GM21786 (cell line): ENCODE measurements around the gene LGALS8.
"Not testable (repeated sequence)": the region's sequence is repeated elsewhere in the genome, so short reads cannot be mapped to it uniquely, and the experiment has no call there.

Experiments used
- ATAC-seq: cut with Tn5 transposase; IDR thresholded peaks from one replicate; pipeline ENCODE4 v1.9.1; 2021; ENCODE audit not compliant: unreplicated experiment

Gene LGALS8

DNA sequence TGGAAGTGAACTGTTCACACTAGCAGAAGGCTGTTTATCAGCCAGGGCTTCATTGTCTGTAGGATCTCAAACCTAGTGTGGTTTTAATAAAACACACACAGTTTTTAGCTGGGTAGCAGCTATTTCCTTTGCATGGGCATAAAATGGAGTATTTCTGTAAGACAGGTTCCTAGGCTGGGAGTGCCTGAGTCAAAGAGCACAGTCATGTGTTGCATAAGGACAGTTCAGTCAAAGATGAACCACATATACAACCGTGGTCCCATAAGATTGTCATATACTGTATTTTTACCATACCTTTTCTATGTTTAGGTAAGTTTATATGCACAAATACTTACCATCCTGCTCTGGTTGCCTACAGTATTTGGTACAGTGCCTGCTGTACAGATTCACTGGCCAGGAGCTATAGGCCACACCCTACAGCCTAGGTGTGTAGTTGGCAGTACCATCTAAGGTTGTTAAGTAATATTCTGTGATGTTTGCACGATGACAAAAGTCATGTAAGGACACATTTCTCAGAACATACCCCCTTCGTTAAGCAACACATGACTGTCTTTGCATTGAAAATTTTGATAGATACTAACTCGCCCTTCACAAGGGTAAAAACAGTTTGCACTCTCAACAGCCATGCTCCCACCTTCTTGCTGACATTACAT lies 17.2 kb downstream of the LGALS8 start:
- ATAC-seq = no peak

DNA sequence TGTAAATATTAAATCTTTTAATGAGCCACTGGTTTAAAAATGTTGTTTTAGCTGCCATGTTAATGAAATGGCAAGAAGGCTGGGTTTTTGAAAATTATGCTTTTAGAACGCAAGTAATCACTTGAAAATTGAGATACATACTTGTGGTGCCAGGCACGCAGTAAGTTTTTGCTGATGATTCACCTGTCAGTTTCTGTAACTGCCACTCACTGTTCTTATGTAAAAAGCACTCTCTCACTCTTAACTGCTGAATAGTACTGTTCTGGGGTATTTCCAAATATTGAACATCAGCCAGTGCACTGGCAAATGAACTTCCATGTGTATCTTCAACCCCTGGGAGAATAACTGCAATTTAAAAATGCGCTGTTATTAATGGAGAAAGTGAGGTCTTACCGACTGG lies 17.9 kb downstream of the LGALS8 start:
- ATAC-seq = no peak

DNA sequence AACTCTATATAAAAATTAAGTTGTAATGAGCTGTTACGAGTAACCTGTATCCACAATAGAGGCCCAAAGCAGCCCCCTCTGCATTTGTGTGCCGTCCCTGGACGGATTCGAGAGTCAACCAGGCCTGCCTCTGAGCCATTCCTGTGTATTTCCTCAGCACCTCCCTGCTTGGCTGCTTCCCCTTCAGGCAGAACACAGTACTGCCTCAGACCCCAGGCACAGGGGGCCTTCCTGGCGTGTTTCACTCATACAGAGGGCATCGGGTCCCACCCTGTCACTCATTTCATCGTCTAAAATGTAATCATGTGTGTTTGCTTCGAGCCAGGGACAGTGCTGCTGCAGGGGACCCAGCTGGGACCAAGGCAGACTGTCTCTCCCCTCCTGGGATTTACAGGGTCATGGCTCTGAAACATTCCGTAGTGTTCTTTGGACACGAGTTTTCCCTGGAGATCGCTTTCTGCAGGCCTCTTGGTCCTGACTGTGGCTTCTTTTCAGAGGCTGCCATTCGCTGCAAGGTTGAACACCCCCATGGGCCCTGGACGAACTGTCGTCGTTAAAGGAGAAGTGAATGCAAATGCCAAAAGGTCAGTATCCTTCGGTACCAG lies 19.4 kb downstream of the LGALS8 start:
- no peak for ATAC-seq

DNA sequence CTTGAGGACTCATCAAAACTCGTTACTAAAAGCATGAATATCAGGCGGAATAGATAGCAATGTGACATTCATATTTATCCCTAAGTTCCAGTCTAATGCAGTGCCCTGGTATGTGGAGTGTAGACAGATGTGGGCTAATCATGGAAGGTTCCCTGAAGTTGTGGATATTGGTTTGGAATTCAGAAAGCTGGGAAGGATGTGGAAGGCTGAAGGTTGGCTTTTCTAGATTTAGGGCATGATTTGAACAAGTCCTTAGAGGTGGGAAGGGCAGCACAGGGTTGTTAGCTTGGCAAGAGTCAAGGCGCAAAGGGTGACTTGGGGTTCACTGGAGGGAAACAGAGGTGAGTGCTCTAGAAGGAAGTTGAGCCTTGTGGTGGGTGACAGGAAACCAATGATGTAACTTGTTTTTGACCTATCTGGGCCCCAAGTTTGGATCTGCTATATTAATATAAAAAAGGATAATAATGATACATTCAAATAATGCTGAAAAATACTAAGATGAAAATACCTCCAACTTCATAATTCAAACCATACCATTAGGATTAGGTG lies 21.9 kb downstream of the LGALS8 start:
- no peak for ATAC-seq

DNA sequence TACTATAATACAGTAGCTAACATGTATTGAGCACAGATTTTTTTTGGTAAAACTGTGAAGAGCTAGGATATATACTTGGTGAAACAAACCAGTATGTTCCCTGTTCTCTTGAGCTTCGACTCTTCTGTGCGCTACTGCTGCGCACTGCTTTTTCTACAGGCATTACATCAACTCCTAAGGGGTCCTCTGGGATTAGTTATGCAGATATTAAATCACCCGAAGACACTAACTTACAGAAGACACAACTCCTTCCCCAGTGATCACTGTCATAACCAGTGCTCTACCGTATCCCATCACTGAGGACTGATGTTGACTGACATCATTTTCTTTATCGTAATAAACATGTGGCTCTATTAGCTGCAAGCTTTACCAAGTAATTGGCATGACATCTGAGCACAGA lies 24.7 kb downstream of the LGALS8 start:
- no peak for ATAC-seq

DNA sequence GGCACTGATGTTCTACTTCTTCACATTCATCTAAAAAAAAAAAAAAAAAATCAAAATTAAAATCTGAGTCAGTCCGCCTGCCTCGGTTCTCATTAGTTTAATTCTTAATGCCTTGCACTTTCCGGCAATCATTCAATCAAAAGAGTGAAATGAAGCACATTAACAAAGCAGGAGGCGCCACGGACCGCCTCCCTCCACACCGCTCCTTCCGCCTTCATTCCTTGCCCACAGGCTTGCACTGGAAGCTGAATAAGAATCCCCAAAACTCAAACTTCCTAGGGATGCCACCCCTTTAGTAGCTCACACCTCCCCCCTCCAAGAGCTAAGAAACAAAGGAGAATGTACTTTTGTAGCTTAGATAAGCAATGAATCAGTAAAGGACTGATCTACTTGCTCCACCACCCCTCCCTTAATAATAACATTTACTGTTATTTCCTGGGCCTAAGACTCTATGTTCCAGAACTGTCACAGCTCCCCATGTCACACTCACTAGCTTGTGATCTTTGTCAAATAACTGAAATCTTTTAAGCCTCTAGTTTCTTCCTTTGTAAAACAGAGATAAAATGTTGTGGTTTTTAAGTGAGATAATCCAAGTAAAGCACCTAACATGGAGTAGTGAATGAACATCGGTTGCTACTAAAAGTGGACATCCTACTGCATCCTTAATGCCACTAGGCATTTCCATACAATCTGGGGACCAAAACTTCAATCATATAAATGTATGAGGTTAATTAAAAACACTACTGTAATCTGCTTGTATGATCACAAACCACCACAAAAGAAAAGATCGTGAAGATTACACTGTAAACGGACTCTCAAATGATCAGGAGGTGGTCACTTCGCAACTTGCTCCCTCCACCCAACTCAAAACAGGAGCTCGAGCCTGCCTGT lies 27.4 kb downstream of the LGALS8 start:
- ATAC-seq = no peak

DNA sequence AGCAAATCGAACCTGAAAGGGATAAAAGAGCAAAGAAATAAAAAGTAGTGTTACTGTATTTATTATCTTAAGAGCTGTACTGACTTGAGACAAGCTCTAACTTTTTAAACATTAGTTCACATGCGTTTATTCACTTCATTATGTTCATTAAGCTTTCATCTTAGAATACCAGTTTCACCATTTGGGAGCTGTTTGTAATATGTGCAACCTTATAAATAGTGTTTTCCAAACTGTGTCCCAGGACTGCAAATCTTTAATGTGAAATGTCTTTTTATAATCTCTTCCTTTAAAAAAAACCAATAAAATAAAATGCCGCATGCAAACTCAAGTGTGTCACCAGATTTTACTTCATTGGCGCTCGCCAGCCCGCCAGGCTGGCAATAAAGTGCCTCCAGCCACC lies 28.3 kb downstream of the LGALS8 start:
- ATAC-seq = no peak

DNA sequence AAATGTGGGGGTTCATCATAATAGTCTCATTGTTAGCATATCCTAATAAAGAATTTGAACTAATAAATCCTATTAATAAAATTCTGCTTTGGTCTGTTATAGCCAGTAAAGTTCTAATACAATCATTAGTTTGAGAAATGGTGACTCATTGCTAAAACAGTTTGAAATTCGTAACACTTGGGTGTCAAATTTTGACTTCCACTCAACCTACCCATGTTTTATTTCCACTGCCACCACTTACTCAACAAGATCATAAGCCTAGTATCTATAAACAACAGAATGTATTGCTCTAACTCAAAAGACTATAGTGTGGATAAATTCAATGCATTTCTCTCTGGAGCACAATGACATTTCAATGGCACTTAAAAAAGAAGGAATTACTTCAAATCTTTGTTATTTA lies 29.1 kb downstream of the LGALS8 start:
- no peak for ATAC-seq

DNA sequence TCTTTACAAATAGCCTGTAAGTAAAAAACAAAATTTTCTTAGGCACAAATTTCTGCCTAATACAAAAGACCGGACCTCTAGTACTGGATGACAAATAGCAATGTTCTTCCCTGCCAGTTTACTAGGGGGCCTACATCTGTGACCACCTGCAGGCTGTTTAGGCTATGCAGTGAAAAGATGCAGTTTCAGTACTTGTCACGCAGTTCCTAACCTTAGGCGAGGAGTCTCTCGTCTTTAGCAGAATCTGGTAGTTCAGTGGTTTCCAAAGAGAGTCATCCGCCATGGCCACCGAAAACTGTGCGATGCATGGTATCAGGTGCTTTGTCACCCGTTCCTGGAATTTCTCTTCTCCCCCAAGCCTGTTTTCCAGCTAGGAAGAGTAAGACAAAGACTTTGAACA lies 29.6 kb downstream of the LGALS8 start:
- ATAC-seq = no peak

DNA sequence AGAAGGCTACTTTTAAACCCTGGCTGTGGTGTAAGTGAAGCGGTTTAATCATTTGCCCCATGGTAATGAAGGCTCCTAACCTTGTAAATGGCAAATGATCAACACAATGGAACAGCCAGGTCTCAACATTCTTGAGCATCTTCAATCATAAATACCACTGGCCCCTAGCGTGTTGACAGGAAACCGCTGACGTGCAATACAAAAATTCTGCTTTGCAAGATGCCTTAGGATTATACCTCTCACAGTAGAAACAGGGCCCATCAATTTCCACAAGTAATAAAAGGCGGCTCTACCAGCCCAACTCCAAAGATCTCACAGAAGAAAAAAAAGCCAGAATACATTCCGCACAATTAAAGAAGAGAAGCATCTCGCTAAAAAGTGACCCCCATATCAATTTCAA lies 32.8 kb downstream of the LGALS8 start:
- no peak for ATAC-seq

DNA sequence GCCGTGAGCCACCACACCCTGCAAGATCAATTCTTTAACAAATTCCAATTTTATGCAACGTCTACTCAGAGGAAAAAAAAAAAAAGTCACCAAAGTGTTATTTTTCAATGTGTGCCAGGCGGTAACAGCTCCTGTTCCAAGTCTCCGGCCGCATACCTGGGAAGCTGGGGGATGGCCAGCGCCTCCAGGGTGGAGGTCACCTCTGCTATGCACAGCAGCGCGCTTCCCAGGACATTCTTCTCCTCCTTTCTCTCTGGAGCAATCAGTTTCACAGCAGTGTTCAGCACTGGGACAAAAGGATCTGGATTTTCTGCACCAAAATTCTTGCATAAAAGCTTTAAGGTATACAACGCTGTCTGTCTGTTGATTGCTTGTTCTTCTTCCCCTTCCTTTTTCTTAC lies 34.3 kb downstream of the LGALS8 start:
- no peak for ATAC-seq

DNA sequence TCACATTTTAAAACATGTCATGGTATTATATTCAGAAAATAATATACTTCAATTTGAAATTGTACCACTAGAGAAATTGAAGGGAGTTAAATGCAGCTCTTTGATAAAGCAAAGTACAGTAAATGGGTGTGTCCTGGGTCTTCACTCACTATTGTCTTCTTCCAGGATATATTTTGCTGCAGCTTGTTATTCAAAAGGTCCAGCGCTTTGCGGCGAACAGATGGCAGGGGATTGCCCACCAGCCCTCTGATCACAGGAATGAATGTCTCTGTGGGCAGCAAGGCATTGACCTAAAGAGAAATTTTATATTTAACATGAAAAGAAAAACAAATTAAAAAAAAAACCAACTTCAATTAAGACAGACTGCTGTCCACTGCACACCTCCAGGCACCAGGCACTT lies 35.1 kb downstream of the LGALS8 start:
- no peak for ATAC-seq

DNA sequence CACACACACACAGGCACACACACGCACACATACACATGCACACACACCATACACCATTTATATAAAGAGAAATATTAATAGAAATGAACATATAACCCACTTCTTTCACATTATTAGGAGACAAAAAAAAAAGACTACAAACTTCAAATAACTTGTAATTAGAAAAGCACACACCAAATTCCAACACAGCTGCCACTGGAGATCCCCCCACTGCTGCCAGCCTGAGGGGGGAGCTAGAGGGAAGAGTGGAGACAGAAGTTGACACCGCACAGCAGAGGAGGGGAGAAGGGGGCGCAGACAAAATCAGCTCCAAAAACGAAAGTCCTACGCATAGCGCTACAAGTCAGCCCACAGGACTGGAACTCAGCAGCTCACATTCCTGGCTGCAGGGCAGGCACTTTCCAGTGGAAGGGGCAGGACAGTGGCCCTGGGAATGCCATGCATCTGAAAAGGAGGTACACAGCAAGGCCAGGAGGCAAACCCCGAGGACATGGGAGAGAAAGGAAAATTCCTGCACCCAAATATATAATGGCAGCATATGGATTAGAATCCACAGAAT lies 36.5 kb downstream of the LGALS8 start:
- ATAC-seq = no peak

DNA sequence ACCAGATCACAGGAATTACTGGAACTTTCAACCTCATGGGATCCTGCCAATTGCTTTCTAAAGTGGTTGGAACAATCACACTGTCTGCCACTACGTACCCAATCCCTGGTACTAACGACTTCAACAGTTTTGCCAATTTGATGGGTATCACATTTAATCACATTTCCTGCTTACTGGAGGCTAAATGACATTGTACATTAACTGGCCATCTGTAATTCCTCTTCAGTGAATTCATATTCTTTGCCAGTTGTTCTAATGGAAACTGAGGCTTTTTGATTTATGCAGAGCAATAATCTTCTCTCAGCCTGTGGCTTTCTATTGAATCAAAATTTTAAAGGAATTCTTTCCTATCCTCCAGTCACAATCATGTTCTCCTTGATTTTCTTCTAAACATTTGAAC lies 38.2 kb downstream of the LGALS8 start:
- ATAC-seq = no peak

DNA sequence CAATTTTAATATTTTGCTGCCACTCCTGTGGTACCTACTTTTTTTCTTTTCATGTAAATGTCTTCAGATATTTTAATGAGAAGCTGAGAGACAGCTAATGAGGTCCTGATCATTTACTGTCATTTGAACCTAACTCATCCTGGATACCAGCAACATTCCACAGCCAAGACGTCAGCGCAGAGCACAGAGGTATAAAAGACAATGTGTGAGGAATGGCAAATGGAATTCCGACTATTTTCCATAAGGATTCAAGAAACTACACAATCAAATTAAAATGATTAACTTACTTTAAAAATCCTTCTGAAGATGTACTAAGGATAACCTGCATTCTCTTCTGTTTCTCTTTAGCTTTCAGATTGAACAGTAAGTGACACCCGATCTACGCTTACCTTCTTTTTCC lies 41.7 kb downstream of the LGALS8 start:
- ATAC-seq = no peak

DNA sequence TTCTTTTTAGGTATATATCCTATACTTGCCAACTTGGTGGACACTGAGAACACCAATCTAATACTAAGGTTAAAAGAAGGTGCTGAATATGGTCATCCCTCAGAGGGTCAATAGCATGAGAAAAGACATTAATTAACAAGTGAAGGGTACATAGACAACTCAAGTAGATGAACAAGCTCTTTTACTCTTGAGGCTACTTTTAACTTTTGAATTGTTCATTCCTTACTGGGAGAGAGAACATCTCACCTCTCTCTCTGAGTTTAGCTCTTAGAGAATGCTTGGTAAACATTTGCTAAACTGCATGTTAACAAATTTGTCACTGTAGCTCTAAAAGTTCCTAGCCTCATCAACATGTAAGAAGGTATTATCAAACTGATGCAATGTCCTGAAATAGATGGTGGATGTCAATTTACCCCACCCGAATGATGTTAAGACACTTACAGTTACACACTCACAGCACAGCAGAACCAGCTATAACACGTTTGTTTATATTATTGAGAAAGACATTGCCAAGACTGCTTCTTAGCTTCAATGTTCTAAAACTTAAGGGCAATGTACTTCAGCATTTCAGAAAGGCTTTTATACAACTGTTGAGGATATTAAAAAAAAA lies 44.6 kb downstream of the LGALS8 start:
- no peak for ATAC-seq

DNA sequence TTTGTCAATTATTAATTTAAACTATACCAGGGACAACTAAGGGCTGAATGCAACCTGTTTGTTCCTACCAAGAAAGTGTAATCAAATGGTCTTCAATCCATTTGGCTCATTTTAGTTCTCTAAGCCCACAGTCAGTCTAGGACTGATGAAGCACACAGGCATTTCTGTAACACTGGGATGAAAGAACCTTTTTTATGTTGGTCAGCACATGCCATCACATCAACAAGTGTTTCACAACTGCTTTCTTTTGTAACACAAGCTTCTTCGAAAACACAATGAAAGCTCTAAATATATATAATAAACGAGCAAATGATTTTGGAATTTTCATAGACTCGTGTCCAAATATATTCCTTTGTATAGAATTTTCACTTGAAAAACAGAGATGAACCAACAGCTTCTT lies 51.7 kb downstream of the LGALS8 start:
- ATAC-seq = no peak

DNA sequence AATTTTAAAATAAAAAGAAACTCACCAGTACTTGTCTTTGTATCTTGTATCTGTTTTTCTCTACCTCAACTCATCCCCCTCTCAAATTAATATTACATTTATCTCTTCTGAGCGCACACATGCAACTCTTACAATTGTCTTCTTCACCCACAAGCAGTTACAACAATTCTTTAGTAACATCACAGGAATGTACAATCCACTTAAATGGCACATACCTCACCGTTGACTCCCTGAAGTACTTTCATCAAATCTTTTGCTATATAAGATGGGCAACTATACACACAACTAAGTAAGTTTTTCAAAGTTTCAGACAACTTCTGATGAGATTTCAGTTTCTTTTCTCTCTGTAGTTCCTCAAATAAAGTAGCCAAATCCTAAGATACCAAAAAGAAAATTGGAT lies 52.2 kb downstream of the LGALS8 start:
- ATAC-seq = no peak

DNA sequence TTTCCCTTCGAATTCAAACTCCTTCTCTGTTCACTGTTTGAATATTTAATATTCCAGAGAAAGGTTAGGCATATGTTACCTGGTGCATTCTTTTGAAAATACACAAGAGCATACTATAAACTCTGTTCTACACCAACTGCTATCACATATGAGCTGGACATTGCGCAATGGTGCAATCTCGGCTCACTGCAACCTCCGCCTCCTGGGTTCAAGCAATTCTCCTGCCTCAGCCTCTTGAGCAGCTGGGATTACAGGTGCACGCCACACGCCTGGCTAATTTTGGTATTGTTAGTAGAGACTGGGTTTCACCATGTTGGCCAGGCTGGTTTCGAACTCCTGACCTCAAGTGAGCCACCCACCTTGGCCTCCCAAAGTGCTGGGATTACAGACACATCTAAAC lies 53.3 kb downstream of the LGALS8 start:
- ATAC-seq = not testable (repeated sequence)

DNA sequence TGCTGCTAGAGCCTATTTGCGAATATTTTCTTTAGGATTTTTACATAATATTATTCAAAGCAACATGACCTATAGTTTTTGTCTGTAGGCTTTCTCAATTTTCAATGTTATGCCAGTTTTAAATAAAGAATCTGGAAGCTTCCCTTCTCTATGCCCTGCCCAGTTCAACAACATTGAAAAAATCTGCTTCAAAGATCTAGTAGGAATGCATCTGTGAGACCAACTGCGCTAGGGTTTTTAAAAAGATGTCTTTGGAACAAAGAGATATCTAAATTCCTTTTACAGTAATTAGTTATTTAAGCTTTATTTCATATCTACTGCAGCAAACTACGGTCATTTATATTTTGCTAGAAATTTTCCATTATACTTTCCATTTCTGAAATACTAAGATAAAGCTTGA lies 54.9 kb downstream of the LGALS8 start:
- no peak for ATAC-seq

DNA sequence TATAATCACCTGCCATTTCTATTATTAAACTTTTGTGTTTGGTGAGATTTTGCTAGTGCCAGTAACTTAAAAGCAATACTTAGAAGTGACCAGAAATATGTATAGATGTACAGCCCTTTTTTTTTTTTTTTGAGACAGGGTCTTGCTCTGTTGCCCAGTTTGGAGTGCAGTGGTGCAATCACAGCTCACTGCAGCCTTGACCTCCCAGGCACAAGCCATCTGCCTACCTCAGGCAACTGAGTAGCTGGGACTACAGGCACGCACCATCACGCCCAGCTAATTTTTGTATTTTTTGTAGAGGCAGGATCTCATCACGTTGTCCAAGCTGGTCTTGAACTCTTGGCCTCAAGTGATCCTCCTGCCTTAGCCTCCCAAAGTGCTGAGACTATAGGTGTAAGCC lies 56.6 kb downstream of the LGALS8 start:
- not testable (repeated sequence) for ATAC-seq
